ENCODE measurements around the gene HIBADH. TPM values are rescaled to one million over a fixed set of nuclear protein-coding genes. Genes with fewer than 3 reads are reported as not detected.

HIBADH gene
- total RNA-seq, 2 donors from 2014 or later = 28.2 to 44.4 TPM

DNA sequence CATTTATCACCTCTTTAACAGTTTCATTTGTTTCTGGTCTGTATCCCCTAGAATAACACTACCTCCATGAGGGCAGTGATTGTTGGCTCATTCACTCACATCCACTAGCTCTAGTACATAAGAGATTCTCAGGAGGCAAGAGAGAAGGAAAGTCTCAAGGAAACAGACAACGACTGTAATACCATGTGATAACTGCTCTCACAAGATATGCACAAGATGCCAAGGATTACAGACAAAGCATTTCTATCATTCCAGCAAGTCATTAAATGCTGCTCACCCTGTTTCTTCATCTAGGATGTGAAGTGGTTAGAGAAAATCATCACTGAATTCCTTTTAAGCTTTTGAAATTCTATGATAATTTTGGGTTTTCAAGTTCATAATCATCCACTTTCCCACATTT is 115.3 kb downstream of the HIBADH start:
- Histone ChIP-seq H3K4me1 (no peaks in the 10 kb centered on the region), H3K27me3 (no peaks in the 10 kb centered on the region), H3K27ac (no peak overlapping the region), H3K9me3 (no peaks in the 10 kb centered on the region), H3K36me3 (no peaks in the 10 kb centered on the region), H3K4me3 (no peak overlapping the region), H3K9ac (ENCODE audit: low read depth in 2 of 2, low read length in 2 of 2) (no peak overlapping the region)
- TF ChIP-seq CTCF (IDR thresholded peaks at IDR 0.05) = no peak
- intact Hi-C loops (cut with DNase I) = no loop called here
- no peak for DNase-seq

- intact Hi-C loops (cut with DNase I) = no loop called here
- H3K27me3 ChIP-seq = no peaks in the 10 kb centered on the region
- no peak overlapping the region for H3K4me3 ChIP-seq
- H3K9me3 ChIP-seq = no peaks in the 10 kb centered on the region
- H3K36me3 ChIP-seq = no peaks in the 10 kb centered on the region
- H3K27ac ChIP-seq = no peak overlapping the region
- no peak overlapping the region for H3K9ac ChIP-seq (ENCODE audit: low read depth in 2 of 2, low read length in 2 of 2)
- H3K4me1 ChIP-seq = no peaks in the 10 kb centered on the region
- no peak for DNase-seq
- no peak for TF ChIP-seq CTCF (IDR thresholded peaks at IDR 0.05)
These were observed 116.1 kb downstream of the HIBADH start for GRCh38 chr7:27546610-27547009.

GRCh38 chr7:27535795-27536194 is 126.9 kb downstream of the HIBADH start:
- no peak for DNase-seq
- intact Hi-C loops (cut with DNase I) = no loop called here
- no peak overlapping the region for H3K9ac ChIP-seq (ENCODE audit: low read depth in 2 of 2, low read length in 2 of 2)
- no peaks in the 10 kb centered on the region for H3K4me1 ChIP-seq
- no peak overlapping the region for H3K4me3 ChIP-seq
- H3K9me3 ChIP-seq = no peaks in the 10 kb centered on the region
- no peak overlapping the region for H3K27ac ChIP-seq
- no peak for TF ChIP-seq CTCF (IDR thresholded peaks at IDR 0.05)
- H3K36me3 ChIP-seq = no peaks in the 10 kb centered on the region
- H3K27me3 ChIP-seq = no peaks in the 10 kb centered on the region

GRCh38 chr7:27533652-27534081 is 129.0 kb downstream of the HIBADH start:
- intact Hi-C loops (cut with DNase I) = no loop called here
- Histone ChIP-seq H3K4me1 (no peaks in the 10 kb centered on the region), H3K36me3 (no peaks in the 10 kb centered on the region), H3K9ac (ENCODE audit: low read depth in 2 of 2, low read length in 2 of 2) (no peak overlapping the region), H3K27me3 (no peaks in the 10 kb centered on the region), H3K27ac (no peak overlapping the region), H3K9me3 (no peaks in the 10 kb centered on the region), H3K4me3 (no peak overlapping the region)
- TF ChIP-seq CTCF (IDR thresholded peaks at IDR 0.05) = no peak
- no peak for DNase-seq

DNA sequence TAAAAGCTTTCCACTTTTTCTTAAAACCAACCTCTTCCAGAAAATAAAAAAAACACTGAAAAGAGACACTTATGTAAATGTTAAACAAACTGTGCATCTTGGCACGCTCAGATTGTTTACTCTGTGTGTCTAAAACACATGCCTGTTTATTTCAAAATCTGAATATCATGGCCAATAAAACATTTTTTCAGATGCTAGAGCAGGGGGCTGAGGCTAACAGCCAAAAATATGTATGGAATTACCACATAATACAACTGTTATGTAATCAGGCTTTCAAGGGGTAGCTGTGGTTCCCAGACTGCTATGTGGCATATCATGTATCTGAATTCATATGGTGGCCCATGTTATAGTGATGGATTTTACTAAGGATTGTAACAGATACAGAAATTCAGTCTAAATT is 130.4 kb downstream of the HIBADH start:
- TF ChIP-seq CTCF (IDR thresholded peaks at IDR 0.05) = no peak
- Histone ChIP-seq H3K9ac (ENCODE audit: low read depth in 2 of 2, low read length in 2 of 2) (no peak overlapping the region), H3K9me3 (no peaks in the 10 kb centered on the region), H3K4me1 (no peaks in the 10 kb centered on the region), H3K27me3 (no peaks in the 10 kb centered on the region), H3K27ac (no peak overlapping the region), H3K4me3 (no peak overlapping the region), H3K36me3 (no peaks in the 10 kb centered on the region)
- intact Hi-C loops (cut with DNase I) = no loop called here
- DNase-seq = no peak

- no peaks in the 10 kb centered on the region for H3K36me3 ChIP-seq
- TF ChIP-seq CTCF (IDR thresholded peaks at IDR 0.05) = no peak
These were observed 135.4 kb downstream of the HIBADH start for GRCh38 chr7:27527348-27527714.

More at GRCh38 chr7:27527348-27527714, 135.4 kb downstream of the HIBADH start:
- H3K4me1 ChIP-seq = no peaks in the 10 kb centered on the region
- intact Hi-C loops (cut with DNase I) = no loop called here
- no peak for DNase-seq
- H3K4me3 ChIP-seq = no peak overlapping the region
- no peaks in the 10 kb centered on the region for H3K9me3 ChIP-seq
- no peak overlapping the region for H3K9ac ChIP-seq (ENCODE audit: low read depth in 2 of 2, low read length in 2 of 2)
- H3K27me3 ChIP-seq = no peaks in the 10 kb centered on the region
- H3K27ac ChIP-seq = no peak overlapping the region
